ENCODE data around the gene ACSBG1.

The ACSBG1 gene

DNA sequence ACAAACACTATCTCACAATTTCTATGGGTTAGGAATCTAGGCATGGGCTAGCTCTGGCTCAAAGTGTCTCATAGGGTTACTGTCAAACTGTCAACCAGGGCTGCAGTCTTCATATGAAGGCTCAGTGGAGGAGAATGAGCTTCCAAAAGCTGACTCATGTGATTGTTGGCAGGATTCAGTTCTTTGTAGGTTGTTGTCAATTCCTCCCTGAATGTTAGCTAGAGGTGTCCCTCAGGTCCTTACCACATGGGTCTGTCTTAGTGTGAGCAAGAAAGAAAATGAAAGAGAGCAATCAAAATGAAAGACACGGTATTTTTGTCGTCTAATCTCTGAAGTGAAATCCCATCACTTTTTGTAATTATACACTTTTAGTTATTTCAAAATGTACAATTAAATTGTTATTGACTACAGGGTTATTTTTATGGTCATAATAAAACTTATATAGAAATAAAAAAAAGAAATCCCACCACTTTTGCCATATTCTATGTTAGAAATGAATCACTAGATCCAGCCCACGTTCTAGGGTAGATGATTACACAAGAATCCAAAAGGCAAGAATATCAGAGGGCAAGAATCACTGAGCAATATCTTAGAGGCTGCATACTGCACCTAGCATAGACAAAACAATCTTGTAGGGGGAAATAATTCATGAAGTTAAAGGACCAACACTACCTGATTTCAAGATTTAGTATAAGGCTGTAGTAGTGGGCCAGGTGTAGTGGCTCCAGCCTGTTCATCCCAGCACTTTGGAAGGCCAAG lies 8.4 kb downstream of the ACSBG1 start:
- H3K4me3 ChIP-seq (ENCODE audit: control insufficient read depth, low read depth, low read length) = no peak overlapping the region
- TF ChIP-seq, protein P1, sequence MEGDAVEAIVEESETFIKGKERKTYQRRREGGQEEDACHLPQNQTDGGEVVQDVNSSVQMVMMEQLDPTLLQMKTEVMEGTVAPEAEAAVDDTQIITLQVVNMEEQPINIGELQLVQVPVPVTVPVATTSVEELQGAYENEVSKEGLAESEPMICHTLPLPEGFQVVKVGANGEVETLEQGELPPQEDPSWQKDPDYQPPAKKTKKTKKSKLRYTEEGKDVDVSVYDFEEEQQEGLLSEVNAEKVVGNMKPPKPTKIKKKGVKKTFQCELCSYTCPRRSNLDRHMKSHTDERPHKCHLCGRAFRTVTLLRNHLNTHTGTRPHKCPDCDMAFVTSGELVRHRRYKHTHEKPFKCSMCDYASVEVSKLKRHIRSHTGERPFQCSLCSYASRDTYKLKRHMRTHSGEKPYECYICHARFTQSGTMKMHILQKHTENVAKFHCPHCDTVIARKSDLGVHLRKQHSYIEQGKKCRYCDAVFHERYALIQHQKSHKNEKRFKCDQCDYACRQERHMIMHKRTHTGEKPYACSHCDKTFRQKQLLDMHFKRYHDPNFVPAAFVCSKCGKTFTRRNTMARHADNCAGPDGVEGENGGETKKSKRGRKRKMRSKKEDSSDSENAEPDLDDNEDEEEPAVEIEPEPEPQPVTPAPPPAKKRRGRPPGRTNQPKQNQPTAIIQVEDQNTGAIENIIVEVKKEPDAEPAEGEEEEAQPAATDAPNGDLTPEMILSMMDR (IDR thresholded peaks at IDR 0.05; ENCODE audit: control insufficient read depth, insufficient read depth, low read depth, low read length, missing control alignments) = no peak
- no peak for DNase-seq (ENCODE audit: low read depth)

DNA sequence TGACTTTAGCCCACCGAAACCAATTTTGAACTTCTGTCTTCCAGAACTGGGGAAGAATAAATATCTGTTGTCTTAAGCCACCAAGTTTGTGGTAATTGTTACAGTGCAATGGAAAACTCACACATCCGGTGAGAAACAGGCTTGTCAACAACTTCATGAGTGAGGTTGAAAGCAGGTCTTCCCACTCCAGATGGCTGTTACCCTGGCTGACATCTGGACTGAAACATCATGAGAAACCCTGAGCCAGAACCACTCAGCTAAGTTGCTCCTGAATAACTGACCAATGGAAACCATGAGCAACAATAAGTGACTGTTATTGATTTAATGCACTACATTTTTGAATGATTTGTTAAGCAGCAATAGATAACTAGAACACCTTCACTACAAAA lies 10.3 kb downstream of the ACSBG1 start:
- DNase-seq (ENCODE audit: low read depth) = no peak
- TF ChIP-seq, protein P1 (IDR thresholded peaks at IDR 0.05; ENCODE audit: control insufficient read depth, insufficient read depth, low read depth, low read length, missing control alignments) = no peak
- no peak overlapping the region for H3K4me3 ChIP-seq (ENCODE audit: control insufficient read depth, low read depth, low read length)

DNA sequence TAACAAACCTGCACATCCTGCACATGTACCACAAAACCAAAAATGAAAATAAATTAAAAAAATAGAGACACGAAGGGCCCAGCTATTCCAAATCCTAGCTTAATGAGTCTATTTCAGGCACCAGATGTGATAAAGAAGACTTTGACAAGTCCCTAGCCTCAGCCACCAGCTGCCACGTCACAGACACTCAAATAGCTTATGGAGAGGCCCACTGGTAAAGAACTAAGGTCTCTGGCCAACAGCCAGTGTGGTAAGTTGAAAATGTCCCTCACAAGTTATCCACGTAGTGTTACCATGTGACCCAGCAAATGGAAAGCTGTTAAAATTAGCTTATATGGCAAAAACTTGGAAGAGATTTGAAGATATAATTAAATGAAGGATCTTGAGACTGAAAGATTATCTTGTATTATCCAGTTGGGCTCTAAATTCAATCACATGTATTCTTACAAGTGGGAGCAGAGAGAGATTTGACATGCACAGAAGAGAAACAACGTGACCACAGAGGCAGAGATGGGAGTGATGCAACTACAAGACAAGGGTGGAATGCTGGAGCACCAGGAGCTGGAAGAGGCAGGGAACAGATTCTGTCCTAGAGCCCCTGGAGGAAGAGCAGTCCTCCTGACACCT lies 10.9 kb downstream of the ACSBG1 start:
- H3K4me3 ChIP-seq (ENCODE audit: control insufficient read depth, low read depth, low read length) = no peak overlapping the region
- no peak for DNase-seq (ENCODE audit: low read depth)
- TF ChIP-seq, protein P1 (IDR thresholded peaks at IDR 0.05; ENCODE audit: control insufficient read depth, insufficient read depth, low read depth, low read length, missing control alignments) = no peak

DNA sequence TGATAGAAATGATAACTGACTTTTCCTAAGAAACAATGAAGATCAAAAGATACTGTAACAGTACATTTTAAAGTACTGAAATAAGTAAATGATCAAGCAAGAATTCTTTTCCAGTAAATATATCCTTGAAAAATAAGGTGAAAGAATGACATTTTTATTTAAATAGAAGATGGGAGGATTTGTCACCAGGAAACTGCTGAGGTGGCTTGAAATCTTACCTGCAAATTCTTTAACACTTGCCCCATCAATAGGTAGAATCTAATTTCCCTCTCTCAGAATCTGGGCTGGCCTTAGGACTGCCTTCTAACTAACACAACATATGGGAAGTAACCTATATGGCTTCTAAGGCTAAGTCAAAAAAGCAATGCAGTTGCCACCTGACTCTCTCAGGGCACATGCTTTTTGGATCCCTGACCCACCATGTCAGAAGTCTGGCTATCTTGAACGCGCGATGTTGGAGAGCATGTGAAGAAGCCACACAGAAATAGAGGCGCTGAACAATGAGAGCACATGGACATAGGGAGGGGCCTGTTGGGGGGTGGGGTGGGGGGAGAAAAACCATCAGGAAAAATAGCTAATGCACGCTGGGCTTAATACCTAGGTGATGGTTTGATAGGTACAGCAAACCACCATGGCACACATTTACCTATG lies 11.5 kb downstream of the ACSBG1 start:
- DNase-seq (ENCODE audit: low read depth) = no peak
- H3K4me3 ChIP-seq (ENCODE audit: control insufficient read depth, low read depth, low read length) = no peak overlapping the region
- TF ChIP-seq, protein P1 (IDR thresholded peaks at IDR 0.05; ENCODE audit: control insufficient read depth, insufficient read depth, low read depth, low read length, missing control alignments) = no peak

DNA sequence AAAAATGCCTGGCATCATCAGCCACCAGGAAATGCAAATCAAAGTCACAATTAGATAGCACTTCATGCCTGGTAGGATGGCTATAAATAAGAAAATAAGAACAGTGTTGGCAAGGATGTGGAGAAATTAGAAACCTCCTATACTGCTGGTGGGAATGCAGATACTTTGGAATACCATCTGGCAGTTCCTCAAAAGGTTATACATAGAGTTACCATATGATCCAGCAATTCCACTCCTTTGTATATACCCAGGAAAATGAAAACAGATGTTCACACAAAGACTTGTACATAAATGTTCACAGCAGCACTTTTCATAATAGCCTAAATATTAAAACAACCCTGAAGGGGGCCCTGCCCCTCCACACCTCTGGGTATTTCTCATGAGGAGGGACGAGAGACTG lies 13.7 kb downstream of the ACSBG1 start:
- DNase-seq (ENCODE audit: low read depth) = no peak
- TF ChIP-seq, protein P1 (IDR thresholded peaks at IDR 0.05; ENCODE audit: control insufficient read depth, insufficient read depth, low read depth, low read length, missing control alignments) = no peak
- H3K4me3 ChIP-seq (ENCODE audit: control insufficient read depth, low read depth, low read length) = no peak overlapping the region

DNA sequence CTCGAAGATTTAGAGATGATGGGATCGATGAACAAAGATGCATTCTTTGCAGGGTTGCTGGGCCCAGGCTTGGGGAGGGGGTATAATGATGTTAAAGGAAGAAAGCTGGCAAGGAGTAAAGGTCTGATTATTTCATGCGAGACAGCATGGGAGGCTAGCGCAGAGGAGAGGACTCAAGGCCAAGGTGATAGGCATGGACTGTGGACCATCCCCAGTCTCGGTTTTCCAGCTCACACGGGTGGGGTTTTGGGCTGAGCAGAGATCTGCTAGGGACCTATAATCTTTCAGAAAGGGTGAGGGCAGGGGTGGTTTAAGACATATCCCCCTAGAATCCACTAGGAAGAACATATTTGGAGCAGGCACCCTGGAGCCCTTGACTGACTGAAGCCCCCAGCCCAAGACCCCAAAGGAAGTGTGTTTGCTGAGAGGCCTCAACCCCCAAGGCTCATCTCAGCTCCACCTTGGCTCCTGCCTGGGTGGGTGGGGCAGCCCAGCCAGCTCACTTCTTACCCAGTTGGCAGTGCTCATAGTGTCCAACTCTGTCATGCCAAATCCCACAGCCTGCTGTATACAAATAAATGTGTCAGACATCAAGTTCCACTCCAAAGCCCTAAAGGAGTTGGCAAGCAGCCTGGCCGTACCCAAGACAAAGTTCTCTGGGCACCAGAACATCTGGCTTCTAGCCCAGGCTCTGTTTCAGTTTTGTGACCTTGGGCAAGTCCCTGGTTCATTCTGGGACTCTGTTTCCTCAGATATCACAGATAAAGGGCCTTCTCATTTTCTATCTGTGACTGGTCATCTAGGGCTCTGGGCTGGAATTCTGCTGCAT lies 17.9 kb downstream of the ACSBG1 start:
- TF ChIP-seq, protein P1 (IDR thresholded peaks at IDR 0.05; ENCODE audit: control insufficient read depth, insufficient read depth, low read depth, low read length, missing control alignments) = no peak
- H3K4me3 ChIP-seq (ENCODE audit: control insufficient read depth, low read depth, low read length) = no peak overlapping the region
- DNase-seq (ENCODE audit: low read depth) = no peak

All from AG09309 (cell line).